ENCODE results near the gene DEPDC1B.

Gene DEPDC1B

GRCh38 chr5:60727033-60727679 lies 27.2 kb upstream of the DEPDC1B start:
- H3K27ac ChIP-seq (ENCODE audit: extremely low read depth, low read depth, low read length): no peak overlapping the region
- POLR2A ChIA-PET: no interaction called here
- no peak for TF ChIP-seq OVOL3 (tag by site-specific recombination; IDR thresholded peaks at IDR 0.05)
- no peak for TF ChIP-seq ZNF623 (tag by site-specific recombination; IDR thresholded peaks at IDR 0.05)
- TF ChIP-seq ZNF664 (tag by site-specific recombination; IDR thresholded peaks at IDR 0.05): no peak
- 0 out of 2 replicates have a peak, but pooled peaks have one; percentile 29 for TF ChIP-seq ZNF449 (tag by site-specific recombination; IDR thresholded peaks at IDR 0.05)
- no peak for TF ChIP-seq ZNF121 (tag by site-specific recombination; IDR thresholded peaks at IDR 0.05)
- TF ChIP-seq ZNF426 (tag by site-specific recombination; IDR thresholded peaks at IDR 0.05): no peak
- no peak for TF ChIP-seq PRDM6 (tag by site-specific recombination; IDR thresholded peaks at IDR 0.05)
- no peak for TF ChIP-seq ZNF221 (tag by site-specific recombination; IDR thresholded peaks at IDR 0.05; ENCODE audit: borderline replicate concordance)
- no peaks in the 10 kb centered on the region for H3K36me3 ChIP-seq (ENCODE audit: control insufficient read depth in 2 of 2, insufficient read depth in 1 of 2, low read length in 2 of 2)
- CTCF ChIA-PET: interaction anchor here (0.7 kb wide), 1 partner anchor 669 kb away, joined by 3 read pairs; no protein-coding TSS in a partner anchor
- H3K4me1 ChIP-seq (ENCODE audit: control insufficient read depth, insufficient read depth, low read length): no peaks in the 10 kb centered on the region
- no peak overlapping the region for H3K4me3 ChIP-seq (ENCODE audit: low read depth, low read length)
- H3K9me3 ChIP-seq (ENCODE audit: control insufficient read depth, insufficient read depth, low read depth, low read length): no peaks in the 10 kb centered on the region

- no peaks in the 10 kb centered on the region for H3K9me3 ChIP-seq (ENCODE audit: control insufficient read depth, insufficient read depth, low read depth, low read length)
- H3K4me3 ChIP-seq (ENCODE audit: low read depth, low read length): no peak overlapping the region
- TF ChIP-seq ZNF169 (tag by site-specific recombination; IDR thresholded peaks at IDR 0.05) (no peak), ZNF366 (tag by site-specific recombination; conservative IDR thresholded peaks at IDR 0.05) (no peak), ZNF600 (tag by site-specific recombination; IDR thresholded peaks at IDR 0.05) (no peak), ZNF23 (tag by site-specific recombination; IDR thresholded peaks at IDR 0.05; ENCODE audit: borderline replicate concordance) (no peak), ZNF664 (tag by site-specific recombination; IDR thresholded peaks at IDR 0.05) (no peak), BCL6B (tag by site-specific recombination; IDR thresholded peaks at IDR 0.05) (no peak)
- H3K4me1 ChIP-seq (ENCODE audit: control insufficient read depth, insufficient read depth, low read length): no peaks in the 10 kb centered on the region
- ChIA-PET POLR2A (interaction anchor here (1.3 kb wide), 1 partner anchor 24 kb away, joined by 4 read pairs; the partner anchor contains the start of gene DEPDC1B), CTCF (no interaction called here)
- H3K36me3 ChIP-seq (ENCODE audit: control insufficient read depth in 2 of 2, insufficient read depth in 1 of 2, low read length in 2 of 2): no peaks in the 10 kb centered on the region
- no peak overlapping the region for H3K27ac ChIP-seq (ENCODE audit: extremely low read depth, low read depth, low read length)
Observed at GRCh38 chr5:60724126-60724525, 24.2 kb upstream of the DEPDC1B start.

GRCh38 chr5:60722416-60722815 lies 22.4 kb upstream of the DEPDC1B start:
- CTCF ChIA-PET: no interaction called here
- POLR2A ChIA-PET: no interaction called here
- H3K4me1 ChIP-seq (ENCODE audit: control insufficient read depth, insufficient read depth, low read length): no peaks in the 10 kb centered on the region
- no peaks in the 10 kb centered on the region for H3K9me3 ChIP-seq (ENCODE audit: control insufficient read depth, insufficient read depth, low read depth, low read length)
- no peak for TF ChIP-seq ZNF791 (tag by site-specific recombination; IDR thresholded peaks at IDR 0.05)
- TF ChIP-seq MYNN (tag by site-specific recombination; IDR thresholded peaks at IDR 0.05; ENCODE audit: borderline replicate concordance): no peak
- no peak for TF ChIP-seq SP7 (tag by site-specific recombination; IDR thresholded peaks at IDR 0.05)
- no peak for TF ChIP-seq ZNF449 (tag by site-specific recombination; IDR thresholded peaks at IDR 0.05)
- H3K27ac ChIP-seq (ENCODE audit: extremely low read depth, low read depth, low read length): no peak overlapping the region
- H3K36me3 ChIP-seq (ENCODE audit: control insufficient read depth in 2 of 2, insufficient read depth in 1 of 2, low read length in 2 of 2): no peaks in the 10 kb centered on the region
- H3K4me3 ChIP-seq (ENCODE audit: low read depth, low read length): no peak overlapping the region
